A673 (cell line): ENCODE results near the gene CFAP61. TPM values are rescaled to one million over a fixed set of nuclear protein-coding genes. Genes with fewer than 3 reads are reported as not detected.
"Not testable (repeated sequence)": the region's sequence is repeated elsewhere in the genome, so short reads cannot be mapped to it uniquely, and the experiment has no call there.

Source experiments
- Bru-seq: library from RNA; stranded (reverse); fragments of 400-500 nt; gene quantifications from one replicate; lab custom pipeline; 2021; lab: Mats Ljungman, UMichigan
- BruChase-seq, 2 experiments: library from RNA; stranded (reverse); fragments of 400-500 nt; gene quantifications; one replicate each; lab custom pipeline; 2021; lab: Mats Ljungman, UMichigan
- BruUV-seq: library from RNA; stranded (reverse); fragments of 400-500 nt; replicated peaks from 2 replicates; lab custom pipeline; 2021; lab: Mats Ljungman, UMichigan
- CTCF ChIA-PET: fragments of 300-600 bp; sonication (Branson Sonifier 250); formaldehyde crosslinking; loops from one replicate; lab custom pipeline; 2022; ENCODE audit warnings: antibody characterized with exemption; lab: Charles Lee
- POLR2A ChIA-PET: fragments of 300-600 bp; sonication (Branson Sonifier 250); formaldehyde crosslinking; loops from one replicate; lab custom pipeline; 2022; ENCODE audit warnings: antibody characterized with exemption; ENCODE audit not compliant: low non-redundant PET; lab: Charles Lee
- DNase-seq: peaks from one replicate; pipeline ENCODE4 v3.0.0-alpha.2; 2015; ENCODE audit warnings: low spot score
- H3K27ac ChIP-seq: fragments of 200-600 bp; sonication (generic); 2 replicates; pipeline ENCODE4 v1.5.1; 2016; ENCODE audit warnings: mixed run types, low read depth, mild to moderate bottlenecking, mixed read lengths, antibody characterized with exemption, low read length; ENCODE audit not compliant: poor library complexity, severe bottlenecking
- H3K27me3 ChIP-seq: fragments of 200-600 bp; sonication (generic); replicated peaks from 2 replicates; pipeline ENCODE4 v1.6.1; 2017; ENCODE audit warnings: mixed run types, low read depth, mild to moderate bottlenecking, mixed read lengths, antibody characterized with exemption, low read length; ENCODE audit not compliant: insufficient read depth, poor library complexity
- H3K36me3 ChIP-seq: fragments of 200-600 bp; sonication (generic); 2 replicates; pipeline ENCODE4 v1.6.1; 2016; ENCODE audit warnings: mixed run types, mild to moderate bottlenecking, mixed read lengths, antibody characterized with exemption, low read length; ENCODE audit not compliant: insufficient read depth, poor library complexity, severe bottlenecking
- H3K4me1 ChIP-seq: fragments of 200-600 bp; sonication (generic); 2 replicates; pipeline ENCODE4 v1.6.1; 2017; ENCODE audit warnings: mixed run types, mild to moderate bottlenecking, mixed read lengths, antibody characterized with exemption, low read length; ENCODE audit not compliant: insufficient read depth, poor library complexity, severe bottlenecking
- H3K4me3 ChIP-seq: fragments of 200-600 bp; sonication (generic); 2 replicates; pipeline ENCODE4 v1.5.1; 2016; ENCODE audit warnings: low read depth, mixed run types, mild to moderate bottlenecking, mixed read lengths, low read length; ENCODE audit not compliant: poor library complexity, severe bottlenecking
- H3K9me3 ChIP-seq: fragments of 200-600 bp; sonication (generic); 2 replicates; pipeline ENCODE4 v1.6.1; 2016; ENCODE audit warnings: mixed run types, low read depth, mild to moderate bottlenecking, mixed read lengths, antibody characterized with exemption, low read length; ENCODE audit not compliant: poor library complexity, severe bottlenecking
- CTCF ChIP-seq: fragments of 300-800, 200-600 bp; sonication (generic); conservative IDR thresholded peaks from 2 replicates; pipeline ENCODE4 v1.5.1; 2017; ENCODE audit warnings: low read depth, mild to moderate bottlenecking, antibody characterized with exemption, low read length, moderate library complexity, mixed read lengths
- EZH2 ChIP-seq: fragments of 200-600 bp; sonication (generic); IDR thresholded peaks from 2 replicates; pipeline ENCODE4 v1.6.1; 2017; ENCODE audit warnings: borderline replicate concordance, low read depth, mild to moderate bottlenecking, mixed read lengths, antibody characterized with exemption, low read length; ENCODE audit not compliant: poor library complexity, severe bottlenecking
- intact Hi-C: fragments of 100-400 bp; cut with micrococcal nuclease; formaldehyde crosslinking; loops from one replicate; pipeline ENCODE4 v1.10.0; 2022; ENCODE audit not compliant: unreplicated experiment
- long read RNA-seq: library from polyadenylated mRNA; stranded (forward); transcript quantifications from one replicate; pipeline ENCODE4 v2.0.0, GENCODE V29; 2022
- total RNA-seq: library from RNA; stranded (reverse); gene quantifications from 2 replicates; pipeline ENCODE4 v1.2.3, GENCODE V29; 2021

CFAP61 gene
- total RNA-seq (not detected in 2 replicates), Bru-seq, nascent RNA (percentile 12 among the genes with signal in this experiment), BruChase-seq, experiment 1, labeled RNA remaining after a 2-hour chase (percentile 10 among the genes with signal in this experiment), BruChase-seq, experiment 2, labeled RNA remaining after a 6-hour chase (percentile 9 among the genes with signal in this experiment)
- long read RNA-seq: 0 reads

- H3K27ac ChIP-seq: peak within 1 kb of the TSS; percentile 85
- H3K27me3 ChIP-seq: no peaks in the 10 kb centered on the region
- no peaks in the 10 kb centered on the region for H3K4me1 ChIP-seq
- peaks cover 30% of the 10 kb centered on the region for H3K36me3 ChIP-seq
- H3K9me3 ChIP-seq: no peaks in the 10 kb centered on the region
- intact Hi-C loops: no loop called here
- ChIA-PET POLR2A (interaction anchor here (0.6 to 0.7 kb wide), 2 partner anchors 12 to 1462 kb away, joined by 3 to 4 read pairs; no protein-coding TSS in a partner anchor), CTCF (interaction anchor here (0.6 kb wide), 1 partner anchor 361 kb away, joined by 3 read pairs; no protein-coding TSS in a partner anchor)
- BruUV-seq: no TSS peak
- H3K4me3 ChIP-seq: peak within 1 kb of the TSS; percentile 99
- TF ChIP-seq EZH2: no peak
- no peak for TF ChIP-seq CTCF
- peak; percentile 97 for DNase-seq
Observed at GRCh38 chr20:20052074-20052970, at the start of gene CFAP61, which contains the start of gene CRNKL1. CFAP61 (plus strand) TSS chr20:20052532; CDS start chr20:20056654, 4,122 bp downstream. CRNKL1 (minus strand) TSS chr20:20052466; CDS start chr20:20052342, 124 bp downstream.

- DNase-seq: peak; percentile 39
- ChIA-PET CTCF (interaction anchor here (0.5 kb wide), 1 partner anchor 166 kb away, joined by 3 read pairs; no protein-coding TSS in a partner anchor), POLR2A (no interaction called here)
- Histone ChIP-seq H3K36me3 (no peaks in the 10 kb centered on the region), H3K27ac (peak overlapping the region; percentile 40), H3K9me3 (no peaks in the 10 kb centered on the region), H3K4me3 (peak overlapping the region; percentile 23), H3K27me3 (no peaks in the 10 kb centered on the region), H3K4me1 (peaks cover 21% of the 10 kb centered on the region)
- BruUV-seq: no TSS peak
- intact Hi-C loops: no loop called here
- no peak for TF ChIP-seq CTCF
- no peak for TF ChIP-seq EZH2
Observed at GRCh38 chr20:20003031-20003954, 49.0 kb upstream of the CFAP61 start.

GRCh38 chr20:20003955-20004322 is 48.4 kb upstream of the CFAP61 start:
- POLR2A ChIA-PET, H3K36me3 ChIP-seq, H3K4me3 ChIP-seq, DNase-seq, H3K27me3 ChIP-seq, BruUV-seq, H3K9me3 ChIP-seq, intact Hi-C loops: not testable (repeated sequence)
- Histone ChIP-seq H3K4me1 (peaks cover 21% of the 10 kb centered on the region), H3K27ac (peak overlapping the region; percentile 40)
- CTCF ChIA-PET: interaction anchor here (0.6 kb wide), 1 partner anchor 819 kb away, joined by 7 read pairs; no protein-coding TSS in a partner anchor
